CD4-positive, alpha-beta memory T cell (primary cell): ENCODE data around the gene NUBPL. TPM values are rescaled to one million over a fixed set of nuclear protein-coding genes. Genes with fewer than 3 reads are reported as not detected.

Experiments
- CTCF ChIA-PET: fragments of 350-600 bp; sonication (Branson Sonifier 250); formaldehyde crosslinking; loops from one replicate; lab custom pipeline; 2021; ENCODE audit warnings: inconsistent platforms; ENCODE audit not compliant: partially characterized antibody; lab: Charles Lee
- POLR2A ChIA-PET: fragments of 350-600 bp; sonication (Branson Sonifier 250); formaldehyde crosslinking; loops from one replicate; lab custom pipeline; 2021; ENCODE audit not compliant: partially characterized antibody; lab: Charles Lee
- DNase-seq, 5 donors: peaks; one replicate each; pipeline versions ENCODE4 v3.0.0 to v3.0.0-alpha.2; 2020 to 2022; ENCODE audit warnings: mixed read lengths in 1 of 5
- H3K27ac ChIP-seq: one replicate; pipeline ENCODE4 v1.7.0; 2013; ENCODE audit warnings: low read depth, low read length
- H3K27me3 ChIP-seq: 2 replicates; pipeline ENCODE4 v1.7.0; 2013; ENCODE audit warnings: mild to moderate bottlenecking, low read length, moderate library complexity; ENCODE audit not compliant: insufficient read depth
- H3K36me3 ChIP-seq: 2 replicates; pipeline ENCODE4 v1.7.0; 2013; ENCODE audit warnings: mild to moderate bottlenecking, low read length, moderate library complexity; ENCODE audit not compliant: insufficient read depth
- H3K4me1 ChIP-seq: 2 replicates; pipeline ENCODE4 v1.7.0; 2013; ENCODE audit warnings: mild to moderate bottlenecking, low read length, moderate library complexity; ENCODE audit not compliant: insufficient read depth
- H3K4me3 ChIP-seq, 2 donors: one replicate each; pipeline ENCODE4 v1.7.0; 2013; ENCODE audit warnings: low read length in 2 of 2, mild to moderate bottlenecking in 1 of 2
- H3K9me3 ChIP-seq, 2 donors: one replicate each; pipeline ENCODE4 v1.7.0; 2013; ENCODE audit warnings: low read length in 2 of 2, control low read depth in 1 of 2; ENCODE audit not compliant: control insufficient read depth in 1 of 2
- H3K27ac Mint-ChIP-seq, 7 donors: one replicate each; pipeline ENCODE4 v1.8.0; 2020 to 2021; ENCODE audit warnings: mixed read lengths in 7 of 7, mild to moderate bottlenecking in 6 of 7, inconsistent platforms in 3 of 7, moderate library complexity in 3 of 7
- H3K27me3 Mint-ChIP-seq, 2 donors: one replicate each; pipeline ENCODE4 v1.8.0; 2020 to 2021; ENCODE audit warnings: mixed read lengths in 2 of 2
- H3K36me3 Mint-ChIP-seq, 2 donors: one replicate each; pipeline ENCODE4 v1.8.0; 2020 to 2021; ENCODE audit warnings: mixed read lengths in 2 of 2, inconsistent platforms in 1 of 2, mild to moderate bottlenecking in 1 of 2
- H3K4me1 Mint-ChIP-seq, 4 donors: one replicate each; pipeline ENCODE4 v1.8.0; 2020 to 2021; ENCODE audit warnings: mixed read lengths in 4 of 4, mild to moderate bottlenecking in 1 of 4
- H3K4me3 Mint-ChIP-seq, 8 donors: one replicate each; pipeline ENCODE4 v1.8.0; 2020 to 2021; ENCODE audit warnings: mixed read lengths in 8 of 8, mild to moderate bottlenecking in 7 of 8, moderate library complexity in 6 of 8, inconsistent platforms in 3 of 8
- H3K9me3 Mint-ChIP-seq, 8 donors: one replicate each; pipeline ENCODE4 v1.8.0; 2020 to 2021; ENCODE audit warnings: mixed read lengths in 8 of 8, mild to moderate bottlenecking in 5 of 8, inconsistent platforms in 3 of 8, moderate library complexity in 1 of 8
- intact Hi-C: fragments of 100-400 bp; cut with micrococcal nuclease; formaldehyde crosslinking; loops from one replicate; pipeline ENCODE4 v1.15.1; 2023
- polyA plus RNA-seq, 2 donors: library from polyadenylated mRNA; unstranded; fragments of 300-500 nt; fragmentation: Illumina TruSeq; gene quantifications; one replicate each; pipeline ENCODE4 v1.2.3, GENCODE V29; 2021
- total RNA-seq, 2 experiments: library from RNA; stranded (reverse); gene quantifications; one replicate each; pipeline ENCODE4 v1.2.3, GENCODE V29; 2021

Gene NUBPL, protein sequence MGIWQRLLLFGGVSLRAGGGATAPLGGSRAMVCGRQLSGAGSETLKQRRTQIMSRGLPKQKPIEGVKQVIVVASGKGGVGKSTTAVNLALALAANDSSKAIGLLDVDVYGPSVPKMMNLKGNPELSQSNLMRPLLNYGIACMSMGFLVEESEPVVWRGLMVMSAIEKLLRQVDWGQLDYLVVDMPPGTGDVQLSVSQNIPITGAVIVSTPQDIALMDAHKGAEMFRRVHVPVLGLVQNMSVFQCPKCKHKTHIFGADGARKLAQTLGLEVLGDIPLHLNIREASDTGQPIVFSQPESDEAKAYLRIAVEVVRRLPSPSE
- total RNA-seq (1 to 10 TPM; 7.4 to 7.5 TPM), polyA plus RNA-seq (10 to 100 TPM in 1 of 2 donors, 1 to 10 TPM in 1; 7.2 to 10.1 TPM)

DNA sequence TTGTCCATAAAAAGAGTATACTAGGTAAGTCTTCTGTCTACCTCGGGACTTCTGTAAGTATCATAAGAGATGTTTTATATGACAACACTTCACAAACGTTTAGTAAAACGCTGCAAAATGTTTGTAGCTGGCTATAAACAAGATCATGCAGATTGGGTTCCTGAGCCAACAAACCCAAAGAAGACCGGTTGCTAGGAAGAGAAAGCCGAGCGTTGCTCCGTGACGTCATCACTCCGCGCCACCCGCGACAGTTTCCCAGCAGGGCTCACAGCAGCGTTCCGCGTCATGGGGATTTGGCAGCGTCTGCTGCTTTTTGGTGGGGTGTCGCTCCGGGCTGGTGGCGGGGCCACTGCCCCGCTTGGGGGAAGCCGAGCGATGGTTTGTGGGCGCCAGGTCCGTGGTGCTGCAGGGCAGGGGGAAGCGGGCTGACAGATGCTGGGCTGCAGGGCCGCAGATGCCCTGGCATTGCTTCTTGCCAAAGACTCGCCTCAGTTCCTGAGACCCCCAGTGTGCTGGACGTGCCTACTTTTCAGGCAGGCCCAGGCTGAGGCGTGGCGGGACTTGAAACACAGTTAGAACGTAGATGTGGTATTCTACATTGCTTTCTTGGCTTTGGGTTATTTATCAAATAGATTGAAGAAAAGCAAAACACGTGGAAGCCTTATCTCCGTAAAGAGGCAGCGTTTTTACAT lies at the start of gene NUBPL:
Gene NUBPL, plus strand, starts transcription at position 250 of the 692 bp plus-strand sequence. Its CDS starts 36 bp downstream, at position 286.
- POLR2A ChIA-PET = interaction anchor here (0.8 to 1.5 kb wide), 4 partner anchors 10 to 535 kb away, joined by 3 to 8 read pairs (median 4); partner anchors contain the start of genes HEATR5A and STRN3
- CTCF ChIA-PET = no interaction called here
- DNase-seq = peak; percentile 96 to 98 (median 97)
- no peaks in the 10 kb centered on the region for H3K27me3 ChIP-seq
- peaks cover 9 to 21% of the 10 kb centered on the region in 2 donors for H3K27me3 Mint-ChIP-seq
- H3K27ac Mint-ChIP-seq = peak within 1 kb of the TSS; percentile 94 to 99 (median 98)
- H3K27ac ChIP-seq = peak within 1 kb of the TSS; percentile 62
- H3K9me3 Mint-ChIP-seq = peaks cover 0 to 4% (median 0%) of the 10 kb centered on the region in 8 donors
- H3K36me3 Mint-ChIP-seq = peaks cover 0 to 10% of the 10 kb centered on the region in 2 donors
- H3K36me3 ChIP-seq = no peaks in the 10 kb centered on the region
- H3K4me3 Mint-ChIP-seq = peak within 1 kb of the TSS; percentile 94 to 98 (median 96)
- H3K4me3 ChIP-seq = peak within 1 kb of the TSS; percentile 94
- H3K9me3 ChIP-seq = no peaks in the 10 kb centered on the region
- intact Hi-C loops = loop anchor here (1.0 to 5.0 kb wide), 9 partner anchors 104 to 939 kb away; partner anchors contain the start of genes AP4S1, DTD2, HEATR5A and HECTD1
- H3K4me1 Mint-ChIP-seq = peaks cover 16 to 27% (median 21%) of the 10 kb centered on the region in 4 donors
- peaks cover 17% of the 10 kb centered on the region for H3K4me1 ChIP-seq

DNA sequence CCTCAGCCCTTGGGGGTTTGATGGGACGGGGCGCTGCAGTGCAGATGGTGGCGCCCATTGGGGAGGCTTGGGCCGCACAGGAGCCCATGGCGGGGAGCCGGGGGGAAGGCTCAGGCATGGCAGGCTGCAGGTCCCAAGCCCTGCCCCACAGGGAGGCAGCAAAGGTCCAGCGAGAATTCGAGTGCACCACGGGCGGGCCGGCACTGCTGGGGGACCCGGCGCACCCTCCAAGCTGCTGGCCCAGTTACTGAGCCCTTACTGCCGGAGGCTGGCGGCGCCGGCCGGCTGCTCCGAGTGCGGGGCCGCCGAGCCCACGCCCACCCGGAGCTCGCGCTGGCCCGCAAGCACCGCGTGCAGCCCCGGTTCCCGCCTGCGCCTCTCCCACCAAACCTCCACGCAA lies 34.1 kb upstream of the NUBPL start:
- Mint-ChIP-seq H3K36me3 (no peaks in the 10 kb centered on the region), H3K27ac (no peak overlapping the region), H3K9me3 (no peaks in the 10 kb centered on the region), H3K4me1 (no peaks in the 10 kb centered on the region), H3K27me3 (peaks cover 5 to 8% of the 10 kb centered on the region in 2 donors), H3K4me3 (no peak overlapping the region)
- CTCF ChIA-PET = no interaction called here
- no peak for DNase-seq
- Histone ChIP-seq H3K4me3 (no peak overlapping the region), H3K4me1 (no peaks in the 10 kb centered on the region), H3K27ac (no peak overlapping the region), H3K9me3 (no peaks in the 10 kb centered on the region), H3K27me3 (no peaks in the 10 kb centered on the region), H3K36me3 (no peaks in the 10 kb centered on the region)
- POLR2A ChIA-PET = no interaction called here
- intact Hi-C loops = no loop called here

DNA sequence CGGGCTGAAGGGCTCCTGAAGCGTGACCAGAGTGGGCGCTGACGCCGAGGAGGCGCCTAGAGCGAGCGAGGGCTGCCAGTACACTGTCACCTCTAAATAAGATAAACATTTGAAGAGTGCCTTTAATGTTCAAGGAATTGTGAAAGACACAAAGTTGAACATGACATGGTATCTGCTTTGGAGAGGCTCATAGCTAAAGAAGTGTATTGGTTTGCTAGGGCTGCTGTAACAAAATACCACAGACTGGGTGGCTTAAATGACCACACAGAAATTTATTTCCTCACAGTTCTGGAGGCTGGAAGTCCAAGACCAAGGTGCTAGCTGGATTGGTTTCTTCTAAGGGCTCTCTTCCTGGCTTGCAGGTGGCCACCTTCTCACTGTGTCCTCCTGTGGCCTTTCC lies 33.7 kb upstream of the NUBPL start:
- H3K4me1 ChIP-seq = no peaks in the 10 kb centered on the region
- Mint-ChIP-seq H3K4me3 (no peak overlapping the region), H3K4me1 (no peaks in the 10 kb centered on the region), H3K27ac (no peak overlapping the region), H3K9me3 (no peaks in the 10 kb centered on the region), H3K27me3 (peaks cover 4 to 8% of the 10 kb centered on the region in 2 donors), H3K36me3 (no peaks in the 10 kb centered on the region)
- H3K27me3 ChIP-seq = no peaks in the 10 kb centered on the region
- CTCF ChIA-PET = no interaction called here
- intact Hi-C loops = no loop called here
- no peak for DNase-seq
- POLR2A ChIA-PET = no interaction called here
- no peak overlapping the region for H3K27ac ChIP-seq
- no peaks in the 10 kb centered on the region for H3K36me3 ChIP-seq
- no peaks in the 10 kb centered on the region for H3K9me3 ChIP-seq
- no peak overlapping the region for H3K4me3 ChIP-seq

DNA sequence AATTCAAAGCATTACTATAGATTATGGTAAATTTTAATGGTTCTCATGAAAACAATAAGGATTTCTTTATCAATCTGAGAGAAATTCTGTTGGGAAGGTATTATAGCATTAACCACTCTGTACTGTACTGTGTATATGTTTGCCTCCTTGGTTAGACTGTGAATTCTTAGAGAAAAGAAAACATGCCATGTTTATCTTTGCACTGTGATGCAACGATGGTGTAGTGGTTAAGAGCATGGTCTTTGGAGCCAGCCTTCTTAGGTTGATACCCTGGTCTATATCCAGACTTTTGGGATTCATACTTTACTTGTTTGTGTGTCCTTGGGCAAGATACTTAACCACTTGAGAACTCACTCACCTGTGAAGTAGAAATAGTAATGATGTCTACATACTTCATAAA lies 32.2 kb upstream of the NUBPL start:
- Mint-ChIP-seq H3K4me1 (no peaks in the 10 kb centered on the region), H3K4me3 (no peak overlapping the region), H3K27me3 (peaks cover 0 to 3% of the 10 kb centered on the region in 2 donors), H3K27ac (no peak overlapping the region), H3K36me3 (no peaks in the 10 kb centered on the region), H3K9me3 (no peaks in the 10 kb centered on the region)
- H3K4me1 ChIP-seq = no peaks in the 10 kb centered on the region
- CTCF ChIA-PET = no interaction called here
- no peak overlapping the region for H3K4me3 ChIP-seq
- H3K27me3 ChIP-seq = no peaks in the 10 kb centered on the region
- DNase-seq = no peak
- intact Hi-C loops = no loop called here
- no peak overlapping the region for H3K27ac ChIP-seq
- H3K36me3 ChIP-seq = no peaks in the 10 kb centered on the region
- H3K9me3 ChIP-seq = no peaks in the 10 kb centered on the region
- POLR2A ChIA-PET = no interaction called here

DNA sequence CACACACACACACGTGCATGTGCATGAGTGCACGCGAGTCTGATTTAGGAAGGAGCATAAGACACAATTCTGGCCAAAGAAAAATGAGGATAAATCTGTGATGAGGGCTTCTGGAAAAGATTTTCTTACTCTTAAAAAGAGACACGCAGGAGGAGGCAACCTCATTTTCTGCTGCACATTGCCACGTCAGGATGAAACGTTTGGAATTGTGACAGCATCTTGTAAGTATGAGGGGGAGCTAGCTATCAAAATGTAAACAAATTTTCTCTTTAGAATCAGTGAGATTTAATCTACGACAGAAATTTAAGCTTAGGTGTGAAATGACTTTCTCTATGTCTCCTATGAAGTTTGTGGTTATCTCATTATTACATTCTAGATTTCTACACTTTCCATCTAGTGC lies 31.1 kb upstream of the NUBPL start:
- intact Hi-C loops = no loop called here
- Histone ChIP-seq H3K4me1 (no peaks in the 10 kb centered on the region), H3K36me3 (no peaks in the 10 kb centered on the region), H3K27ac (no peak overlapping the region), H3K27me3 (no peaks in the 10 kb centered on the region), H3K4me3 (no peak overlapping the region), H3K9me3 (no peaks in the 10 kb centered on the region)
- H3K4me3 Mint-ChIP-seq = no peak overlapping the region
- CTCF ChIA-PET = no interaction called here
- POLR2A ChIA-PET = no interaction called here
- no peaks in the 10 kb centered on the region for H3K36me3 Mint-ChIP-seq
- H3K27ac Mint-ChIP-seq = no peak overlapping the region
- no peaks in the 10 kb centered on the region for H3K9me3 Mint-ChIP-seq
- H3K27me3 Mint-ChIP-seq = peaks cover under 1 to 4% of the 10 kb centered on the region in 2 donors
- no peak for DNase-seq
- no peaks in the 10 kb centered on the region for H3K4me1 Mint-ChIP-seq

DNA sequence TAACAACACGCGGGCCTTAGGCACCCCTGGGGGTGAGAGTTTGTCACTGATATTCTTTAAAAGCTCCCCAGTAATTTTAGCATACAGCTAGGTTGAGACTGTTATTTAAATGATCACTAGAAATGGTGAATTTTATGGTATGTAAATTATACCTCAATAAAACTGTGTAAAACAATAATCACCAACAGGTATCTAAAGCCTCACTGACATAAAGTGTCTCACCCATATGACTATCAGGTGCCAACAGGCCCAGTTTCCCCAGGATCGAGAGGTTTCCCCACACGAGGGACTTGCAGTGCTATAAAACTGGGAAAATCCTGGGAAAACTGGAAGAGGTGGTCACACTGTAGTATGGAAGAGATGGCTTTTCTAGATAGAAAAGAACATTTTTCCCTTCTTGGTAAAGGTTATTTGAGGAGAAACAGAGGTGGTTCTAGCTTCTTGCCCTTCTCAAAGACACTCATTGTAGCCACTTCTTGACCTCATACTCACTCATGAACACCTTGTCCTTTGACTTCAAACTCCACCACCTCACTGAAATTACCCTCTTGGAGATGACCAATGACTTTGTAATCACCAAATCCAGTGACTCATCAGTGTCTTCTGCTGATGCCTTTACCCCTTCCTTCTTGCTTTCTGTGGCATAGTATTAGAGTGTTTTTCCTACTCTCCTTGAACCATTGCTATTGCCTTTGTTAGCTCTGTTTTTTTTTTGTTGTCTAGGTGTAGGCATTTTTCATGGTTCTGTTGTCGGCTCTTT lies 24.8 kb upstream of the NUBPL start:
- intact Hi-C loops = no loop called here
- no peak for DNase-seq
- H3K27me3 Mint-ChIP-seq = peaks cover 8 to 13% of the 10 kb centered on the region in 2 donors
- H3K27ac Mint-ChIP-seq = peak overlapping the region in 1 of 7 donors; percentile 30
- H3K4me1 ChIP-seq = no peaks in the 10 kb centered on the region
- H3K4me3 ChIP-seq = no peak overlapping the region
- no peaks in the 10 kb centered on the region for H3K36me3 Mint-ChIP-seq
- H3K36me3 ChIP-seq = no peaks in the 10 kb centered on the region
- H3K4me1 Mint-ChIP-seq = no peaks in the 10 kb centered on the region
- no peaks in the 10 kb centered on the region for H3K9me3 ChIP-seq
- no peak overlapping the region for H3K27ac ChIP-seq
- no peaks in the 10 kb centered on the region for H3K27me3 ChIP-seq
- ChIA-PET CTCF (no interaction called here), POLR2A (no interaction called here)
- H3K9me3 Mint-ChIP-seq = no peaks in the 10 kb centered on the region
- no peak overlapping the region for H3K4me3 Mint-ChIP-seq

DNA sequence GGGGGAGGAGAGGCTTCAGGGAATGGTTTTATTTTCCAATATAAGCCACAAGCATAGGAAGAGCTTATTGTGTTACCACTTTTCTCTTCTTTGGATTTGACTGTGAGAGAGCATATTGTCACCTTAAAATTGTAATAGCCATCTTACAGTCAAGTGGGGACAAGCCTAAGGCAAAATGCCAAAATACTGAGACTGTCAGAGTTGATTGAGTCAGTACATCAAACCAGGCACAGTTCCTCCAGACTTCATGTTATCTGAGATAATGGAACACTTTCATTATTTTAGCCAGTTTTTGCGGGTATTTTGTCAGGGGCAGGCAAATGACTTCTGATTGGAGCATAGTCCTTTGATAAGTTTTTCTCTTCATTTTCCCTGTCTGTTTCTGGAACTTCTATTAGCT lies 19.5 kb upstream of the NUBPL start:
- no peaks in the 10 kb centered on the region for H3K4me1 ChIP-seq
- no peaks in the 10 kb centered on the region for H3K36me3 ChIP-seq
- ChIA-PET CTCF (no interaction called here), POLR2A (no interaction called here)
- H3K4me1 Mint-ChIP-seq = no peaks in the 10 kb centered on the region
- no peak overlapping the region for H3K4me3 Mint-ChIP-seq
- H3K27me3 Mint-ChIP-seq = peaks cover 9 to 14% of the 10 kb centered on the region in 2 donors
- H3K9me3 Mint-ChIP-seq = peaks cover 0 to 2% (median 0%) of the 10 kb centered on the region in 8 donors
- no peak overlapping the region for H3K27ac ChIP-seq
- no peaks in the 10 kb centered on the region for H3K27me3 ChIP-seq
- H3K9me3 ChIP-seq = no peaks in the 10 kb centered on the region
- H3K36me3 Mint-ChIP-seq = no peaks in the 10 kb centered on the region
- H3K4me3 ChIP-seq = no peak overlapping the region
- DNase-seq = no peak
- intact Hi-C loops = no loop called here
- no peak overlapping the region for H3K27ac Mint-ChIP-seq
